GM19455 (cell line): ENCODE results near the gene NFRKB.

Experiments used
- ATAC-seq: cut with Tn5 transposase; IDR thresholded peaks from one replicate; pipeline ENCODE4 v1.9.1; 2021; ENCODE audit not compliant: unreplicated experiment

NFRKB gene

GRCh38 chr11:129895126-129896041, at the start of gene NFRKB:
TSS of gene NFRKB (minus strand) at chr11:129895578. CDS start at chr11:129892849, 2,729 bp downstream.
- peak; percentile 95 for ATAC-seq

- ATAC-seq = no peak
These were observed 49.3 kb upstream of the NFRKB start for GRCh38 chr11:129944696-129945095.

- no peak for ATAC-seq
These were observed 47.7 kb upstream of the NFRKB start for GRCh38 chr11:129943036-129943435.

GRCh38 chr11:129939510-129939909, 44.1 kb upstream of the NFRKB start:
- ATAC-seq = no peak

GRCh38 chr11:129938764-129939163, 43.4 kb upstream of the NFRKB start:
- ATAC-seq = no peak

- ATAC-seq = no peak
These were observed 42.3 kb upstream of the NFRKB start for GRCh38 chr11:129937592-129938238.

GRCh38 chr11:129935723-129936122, 40.3 kb upstream of the NFRKB start:
- ATAC-seq = no peak

- ATAC-seq = no peak
These were observed 38.5 kb upstream of the NFRKB start for GRCh38 chr11:129933891-129934290.

GRCh38 chr11:129933262-129933661, 37.9 kb upstream of the NFRKB start:
- no peak for ATAC-seq

- ATAC-seq = no peak
These were observed 37.1 kb upstream of the NFRKB start for GRCh38 chr11:129932381-129933067.

GRCh38 chr11:129930743-129931142, 35.4 kb upstream of the NFRKB start:
- no peak for ATAC-seq

- no peak for ATAC-seq
These were observed 34.9 kb upstream of the NFRKB start for GRCh38 chr11:129930296-129930695.

GRCh38 chr11:129929721-129930120, 34.3 kb upstream of the NFRKB start:
- ATAC-seq = no peak

- no peak for ATAC-seq
These were observed 33.7 kb upstream of the NFRKB start for GRCh38 chr11:129928923-129929692.

GRCh38 chr11:129922674-129923073, 27.3 kb upstream of the NFRKB start:
- no peak for ATAC-seq

- no peak for ATAC-seq
These were observed 23.0 kb upstream of the NFRKB start for GRCh38 chr11:129918361-129918760.

GRCh38 chr11:129917231-129917630, 21.9 kb upstream of the NFRKB start:
- no peak for ATAC-seq

- ATAC-seq = no peak
These were observed 15.9 kb upstream of the NFRKB start for GRCh38 chr11:129911298-129911697.

- no peak for ATAC-seq
These were observed 15.0 kb upstream of the NFRKB start for GRCh38 chr11:129910360-129910759.

- no peak for ATAC-seq
These were observed 10.0 kb upstream of the NFRKB start for GRCh38 chr11:129905402-129905801.

- no peak for ATAC-seq
These were observed 684 bp upstream of the NFRKB start for GRCh38 chr11:129896062-129896461.
